Stimulated activated CD4-positive, alpha-beta T cell treated with anti-CD3 and anti-CD28 coated beads, TNF-alpha, amount 100 ng/mL, for 48 hours (primary cell): ENCODE measurements around the gene CD151.

Experiments
- DNase-seq, 3 donors: peaks; one replicate each; pipeline ENCODE4 v3.0.0-alpha.2; 2020; ENCODE audit warnings: low read depth in 3 of 3

Gene CD151

GRCh38 chr11:797296-798092 is 35.3 kb upstream of the CD151 start:
- peak in 2 of 3 donors; percentile 71 to 73 for DNase-seq

GRCh38 chr11:798093-798713 is 34.5 kb upstream of the CD151 start, which contains the start of gene SLC25A22:
TSS of gene SLC25A22 (minus strand) at chr11:798281. CDS start at chr11:795006, 3,275 bp downstream.
- DNase-seq = peak; percentile 73 to 82 (median 76)

- DNase-seq = no peak
Measured at GRCh38 chr11:799641-800316, 33.0 kb upstream of the CD151 start.

GRCh38 chr11:800473-800872 is 32.3 kb upstream of the CD151 start:
- DNase-seq = no peak

- DNase-seq = no peak
Measured at GRCh38 chr11:801097-801780, 31.5 kb upstream of the CD151 start.

GRCh38 chr11:802018-802617 is 30.6 kb upstream of the CD151 start:
- DNase-seq = no peak

- no peak for DNase-seq
Measured at GRCh38 chr11:802693-803466, 29.9 kb upstream of the CD151 start.

GRCh38 chr11:803467-803742 is 29.3 kb upstream of the CD151 start:
- no peak for DNase-seq

GRCh38 chr11:803770-804598 is 28.8 kb upstream of the CD151 start:
- DNase-seq = no peak

GRCh38 chr11:804599-804964 is 28.2 kb upstream of the CD151 start:
- no peak for DNase-seq

- DNase-seq = no peak
Measured at GRCh38 chr11:808427-809286, 24.1 kb upstream of the CD151 start.

GRCh38 chr11:809287-810039 is 23.3 kb upstream of the CD151 start, which contains the start of gene RPLP2:
TSS of gene RPLP2 (plus strand) at chr11:809967. CDS start at chr11:810235, 268 bp downstream.
- DNase-seq = peak; percentile 96 to 97 (median 97)

- DNase-seq = no peak
Measured at GRCh38 chr11:810040-810567, 22.6 kb upstream of the CD151 start.

GRCh38 chr11:811446-812245 is 21.1 kb upstream of the CD151 start:
- no peak for DNase-seq

GRCh38 chr11:812390-812789 is 20.4 kb upstream of the CD151 start:
- no peak for DNase-seq

- DNase-seq = no peak
Measured at GRCh38 chr11:813072-813455, 19.7 kb upstream of the CD151 start.

GRCh38 chr11:813456-814096 is 19.2 kb upstream of the CD151 start:
- DNase-seq = no peak
